DND-41 (cell line): ENCODE results near the gene TTC13.
A peak's percentile ranks its signal among the peaks of the same experiment; 100 is the strongest.

Experiments used
- ATAC-seq: fragments of 200-7000 bp; cut with Tn5 transposase; 3 replicates; pipeline ENCODE4 v1.9.1; 2021; ENCODE audit warnings: low read depth; ENCODE audit not compliant: insufficient read depth
- DNase-seq: peaks from one replicate; pipeline ENCODE4 v3.0.0-alpha.2; 2020
- H2AFZ ChIP-seq: 2 replicates; pipeline ENCODE4 v1.6.0; 2012; ENCODE audit warnings: low read depth, low read length
- H3K27ac ChIP-seq: 2 replicates; pipeline ENCODE4 v1.5.1; 2012; ENCODE audit warnings: low read length, inconsistent platforms
- H3K27me3 ChIP-seq: fragments of 200-600 bp; sonication (generic); 2 replicates; pipeline ENCODE4 v1.6.0; 2012; ENCODE audit warnings: low read length, mild to moderate bottlenecking, inconsistent platforms; ENCODE audit not compliant: insufficient read depth, poor library complexity
- H3K36me3 ChIP-seq: 2 replicates; pipeline ENCODE4 v1.5.1; 2012; ENCODE audit warnings: low read length, inconsistent platforms; ENCODE audit not compliant: insufficient read depth
- H3K4me1 ChIP-seq: 2 replicates; pipeline ENCODE4 v1.5.1; 2012; ENCODE audit warnings: mild to moderate bottlenecking, low read length; ENCODE audit not compliant: insufficient read depth
- H3K4me2 ChIP-seq: 2 replicates; pipeline ENCODE4 v1.6.0; 2012; ENCODE audit warnings: mild to moderate bottlenecking, moderate library complexity, low read length, inconsistent platforms; ENCODE audit not compliant: insufficient read depth
- H3K4me3 ChIP-seq, 2 experiments: fragments of 200-600 bp in 1 of 2; shearing (Covaris generic) in 1 of 2; 2 replicates each; pipeline ENCODE4 v1.5.1; 2012 to 2016; ENCODE audit warnings: inconsistent platforms in 2 of 2, low read length in 2 of 2, mild to moderate bottlenecking in 2 of 2, low read depth in 1 of 2, moderate library complexity in 1 of 2
- H3K79me2 ChIP-seq: 2 replicates; pipeline ENCODE4 v1.6.0; 2012; ENCODE audit warnings: low read length, inconsistent platforms; ENCODE audit not compliant: insufficient read depth
- H3K9ac ChIP-seq: 2 replicates; pipeline ENCODE4 v1.6.0; 2012; ENCODE audit warnings: low read depth, mild to moderate bottlenecking, inconsistent platforms, low read length, moderate library complexity
- H3K9me3 ChIP-seq: 2 replicates; pipeline ENCODE4 v1.5.1; 2012; ENCODE audit warnings: low read length, moderate library complexity, mild to moderate bottlenecking, inconsistent platforms; ENCODE audit not compliant: insufficient read depth, severe bottlenecking
- H4K20me1 ChIP-seq: 2 replicates; pipeline ENCODE4 v1.6.0; 2012; ENCODE audit warnings: low read length; ENCODE audit not compliant: insufficient read depth
- EZH2 ChIP-seq: IDR thresholded peaks from 3 replicates; pipeline ENCODE4 v1.6.1; 2012; ENCODE audit warnings: borderline replicate concordance, low read depth, mild to moderate bottlenecking, moderate library complexity, low read length, inconsistent platforms; ENCODE audit not compliant: severe bottlenecking
- TF ChIP-seq, protein P1 (sequence below): IDR thresholded peaks from 2 replicates; pipeline ENCODE4 v1.5.1; 2012; ENCODE audit warnings: borderline replicate concordance, low read length, moderate library complexity, mild to moderate bottlenecking; ENCODE audit not compliant: poor library complexity, severe bottlenecking; ENCODE audit errors: extremely low read depth

Gene TTC13

GRCh38 chr1:230975636-230976035 is 3.0 kb downstream of the TTC13 start:
- Histone ChIP-seq H3K79me2 (peaks cover 54% of the 10 kb centered on the region), H4K20me1 (peaks cover 24% of the 10 kb centered on the region; the same call in 1 of the 2 replicates), H3K9ac (no peak overlapping the region), H3K4me3 (no peak overlapping the region), H3K27me3 (no peaks in the 10 kb centered on the region), H3K36me3 (peaks cover 11% of the 10 kb centered on the region), H3K9me3 (no peaks in the 10 kb centered on the region), H3K4me1 (peaks cover 70% of the 10 kb centered on the region), H3K27ac (no peak overlapping the region), H2AFZ (no peak overlapping the region), H3K4me2 (no peak overlapping the region)
- ATAC-seq = no peak
- no peak for TF ChIP-seq EZH2
- TF ChIP-seq, protein P1, sequence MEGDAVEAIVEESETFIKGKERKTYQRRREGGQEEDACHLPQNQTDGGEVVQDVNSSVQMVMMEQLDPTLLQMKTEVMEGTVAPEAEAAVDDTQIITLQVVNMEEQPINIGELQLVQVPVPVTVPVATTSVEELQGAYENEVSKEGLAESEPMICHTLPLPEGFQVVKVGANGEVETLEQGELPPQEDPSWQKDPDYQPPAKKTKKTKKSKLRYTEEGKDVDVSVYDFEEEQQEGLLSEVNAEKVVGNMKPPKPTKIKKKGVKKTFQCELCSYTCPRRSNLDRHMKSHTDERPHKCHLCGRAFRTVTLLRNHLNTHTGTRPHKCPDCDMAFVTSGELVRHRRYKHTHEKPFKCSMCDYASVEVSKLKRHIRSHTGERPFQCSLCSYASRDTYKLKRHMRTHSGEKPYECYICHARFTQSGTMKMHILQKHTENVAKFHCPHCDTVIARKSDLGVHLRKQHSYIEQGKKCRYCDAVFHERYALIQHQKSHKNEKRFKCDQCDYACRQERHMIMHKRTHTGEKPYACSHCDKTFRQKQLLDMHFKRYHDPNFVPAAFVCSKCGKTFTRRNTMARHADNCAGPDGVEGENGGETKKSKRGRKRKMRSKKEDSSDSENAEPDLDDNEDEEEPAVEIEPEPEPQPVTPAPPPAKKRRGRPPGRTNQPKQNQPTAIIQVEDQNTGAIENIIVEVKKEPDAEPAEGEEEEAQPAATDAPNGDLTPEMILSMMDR = no peak
- DNase-seq = no peak

GRCh38 chr1:230972855-230973271 is 5.8 kb downstream of the TTC13 start:
- peaks cover 16% of the 10 kb centered on the region for H3K36me3 ChIP-seq
- peak; percentile 80 for DNase-seq
- H3K4me2 ChIP-seq = peak overlapping the region; percentile 45
- H2AFZ ChIP-seq = no peak overlapping the region
- H3K27me3 ChIP-seq = no peaks in the 10 kb centered on the region
- no peak overlapping the region; the same call in 1 of the 2 replicates for H3K9ac ChIP-seq
- peaks cover 39% of the 10 kb centered on the region; the same call in 1 of the 2 replicates for H4K20me1 ChIP-seq
- no peak overlapping the region for H3K4me3 ChIP-seq
- ATAC-seq = peak; percentile 95
- H3K27ac ChIP-seq = peak overlapping the region; percentile 58
- H3K4me1 ChIP-seq = peaks cover 53% of the 10 kb centered on the region
- H3K79me2 ChIP-seq = peaks cover 32% of the 10 kb centered on the region
- no peaks in the 10 kb centered on the region for H3K9me3 ChIP-seq
- TF ChIP-seq, protein P1 = no peak
- no peak for TF ChIP-seq EZH2

GRCh38 chr1:230971771-230972170 is 6.9 kb downstream of the TTC13 start:
- no peak for DNase-seq
- H3K9me3 ChIP-seq = no peaks in the 10 kb centered on the region
- H3K79me2 ChIP-seq = peaks cover 23% of the 10 kb centered on the region
- no peak overlapping the region for H3K27ac ChIP-seq
- peaks cover 16% of the 10 kb centered on the region for H3K36me3 ChIP-seq
- no peak overlapping the region for H3K4me3 ChIP-seq
- H3K9ac ChIP-seq = no peak overlapping the region
- peaks cover 42% of the 10 kb centered on the region for H3K4me1 ChIP-seq
- TF ChIP-seq, protein P1 = no peak
- TF ChIP-seq EZH2 = no peak
- peaks cover 32% of the 10 kb centered on the region; the same call in 1 of the 2 replicates for H4K20me1 ChIP-seq
- no peaks in the 10 kb centered on the region for H3K27me3 ChIP-seq
- no peak for ATAC-seq
- no peak overlapping the region for H3K4me2 ChIP-seq
- no peak overlapping the region for H2AFZ ChIP-seq
